GM18498 (cell line): ENCODE data around the gene PAPOLG.
"Not testable (repeated sequence)": the region's sequence is repeated elsewhere in the genome, so short reads cannot be mapped to it uniquely, and the experiment has no call there.

ENCODE experiments used
- ATAC-seq: cut with Tn5 transposase; IDR thresholded peaks from one replicate; pipeline ENCODE4 v1.9.1; 2021; ENCODE audit warnings: mild to moderate bottlenecking, moderate library complexity; ENCODE audit not compliant: unreplicated experiment

PAPOLG gene

GRCh38 chr2:60771508-60771907 is 15.4 kb downstream of the PAPOLG start:
- ATAC-seq: no peak

- no peak for ATAC-seq
These were observed 19.1 kb downstream of the PAPOLG start for GRCh38 chr2:60775048-60775639.

- no peak for ATAC-seq
These were observed 22.3 kb downstream of the PAPOLG start for GRCh38 chr2:60778352-60778751.

- no peak for ATAC-seq
These were observed 23.4 kb downstream of the PAPOLG start for GRCh38 chr2:60779426-60779825.

- no peak for ATAC-seq
These were observed 24.7 kb downstream of the PAPOLG start for GRCh38 chr2:60780721-60781120.

- no peak for ATAC-seq
These were observed 37.1 kb downstream of the PAPOLG start for GRCh38 chr2:60793169-60793568.

- no peak for ATAC-seq
These were observed 38.3 kb downstream of the PAPOLG start for GRCh38 chr2:60794271-60794863.

GRCh38 chr2:60796573-60797509 is 40.8 kb downstream of the PAPOLG start:
- ATAC-seq: peak; percentile 59

- ATAC-seq: no peak
These were observed 48.4 kb downstream of the PAPOLG start for GRCh38 chr2:60804473-60804872.

- no peak for ATAC-seq
These were observed 50.5 kb downstream of the PAPOLG start for GRCh38 chr2:60806595-60806987.

GRCh38 chr2:60806988-60807681 is 51.1 kb downstream of the PAPOLG start:
- peak; percentile 83 for ATAC-seq

GRCh38 chr2:60808330-60808801 is 52.3 kb downstream of the PAPOLG start:
- no peak for ATAC-seq

GRCh38 chr2:60811491-60812375 is 55.7 kb downstream of the PAPOLG start:
- no peak for ATAC-seq

- not testable (repeated sequence) for ATAC-seq
These were observed 61.1 kb downstream of the PAPOLG start for GRCh38 chr2:60817191-60817590.

- ATAC-seq: no peak
These were observed 62.2 kb downstream of the PAPOLG start for GRCh38 chr2:60818272-60818671.

GRCh38 chr2:60819155-60819862 is 63.2 kb downstream of the PAPOLG start:
- no peak for ATAC-seq

GRCh38 chr2:60819936-60820335 is 63.9 kb downstream of the PAPOLG start:
- ATAC-seq: no peak

- ATAC-seq: no peak
These were observed 64.5 kb downstream of the PAPOLG start for GRCh38 chr2:60820416-60821132.

GRCh38 chr2:60821133-60821469 is 65.0 kb downstream of the PAPOLG start:
- no peak for ATAC-seq
